HFFc6 (cell line): ENCODE measurements around the gene RAD1. TPM values are rescaled to one million over a fixed set of nuclear protein-coding genes. Genes with fewer than 3 reads are reported as not detected.

Source experiments
- total RNA-seq, 6 experiments: library from RNA; stranded (reverse); fragmentation: NEBNext Ultra II Directional; extraction: Animal tissue kit (Norgen Biotek cat#: 25700); gene quantifications; 2 replicates in 1 of 6; 3 replicates in 5 of 6; pipeline ENCODE4 v1.2.3, GENCODE V29; 2021

Gene RAD1
- total RNA-seq, 6 experiments from 2014 or later: 32.7 to 39.3 (median 35.0) TPM

Other genes starting within 250 kb of the RAD1 start
- not detected for gene TTC23L, start 76.3 kb downstream of the RAD1 start, total RNA-seq
- 10 to 100 TPM; 49.3 to 60.4 (median 55.0) TPM for gene BRIX1, start 207 bp upstream of the RAD1 start, total RNA-seq
- 10 to 100 TPM; 38.2 to 46.8 (median 45.9) TPM for gene DNAJC21, start 14.1 kb upstream of the RAD1 start, total RNA-seq
- not detected for gene AGXT2, start 132.4 kb upstream of the RAD1 start, total RNA-seq